ENCODE data around the gene MAP6. TPM values are rescaled to one million over a fixed set of nuclear protein-coding genes. Genes with fewer than 3 reads are reported as not detected.

MAP6 gene
- total and polyA plus RNA-seq, 10 of the 15 experiments (the other 5 are each of a cell fraction or from before 2014, with no cell fraction given), result 0.06 to 0.19 (median 0.11) TPM; not detected in 5

- TF ChIP-seq ZBTB11 (CRISPR knock-in tag; IDR thresholded peaks at IDR 0.05) (no peak), ZSCAN29 (IDR thresholded peaks at IDR 0.05) (no peak), PAX8 (IDR thresholded peaks at IDR 0.05) (no peak), PAX5 (IDR thresholded peaks at IDR 0.05; ENCODE audit: borderline replicate concordance, low read depth, low read length) (no peak), CBX3 (IDR thresholded peaks at IDR 0.05; ENCODE audit: borderline replicate concordance, low read depth) (no peak), HDGF (IDR thresholded peaks at IDR 0.05) (no peak)
- TF ChIP-seq, protein P1, sequence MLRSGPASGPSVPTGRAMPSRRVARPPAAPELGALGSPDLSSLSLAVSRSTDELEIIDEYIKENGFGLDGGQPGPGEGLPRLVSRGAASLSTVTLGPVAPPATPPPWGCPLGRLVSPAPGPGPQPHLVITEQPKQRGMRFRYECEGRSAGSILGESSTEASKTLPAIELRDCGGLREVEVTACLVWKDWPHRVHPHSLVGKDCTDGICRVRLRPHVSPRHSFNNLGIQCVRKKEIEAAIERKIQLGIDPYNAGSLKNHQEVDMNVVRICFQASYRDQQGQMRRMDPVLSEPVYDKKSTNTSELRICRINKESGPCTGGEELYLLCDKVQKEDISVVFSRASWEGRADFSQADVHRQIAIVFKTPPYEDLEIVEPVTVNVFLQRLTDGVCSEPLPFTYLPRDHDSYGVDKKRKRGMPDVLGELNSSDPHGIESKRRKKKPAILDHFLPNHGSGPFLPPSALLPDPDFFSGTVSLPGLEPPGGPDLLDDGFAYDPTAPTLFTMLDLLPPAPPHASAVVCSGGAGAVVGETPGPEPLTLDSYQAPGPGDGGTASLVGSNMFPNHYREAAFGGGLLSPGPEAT (IDR thresholded peaks at IDR 0.05; ENCODE audit: low read depth), result no peak
Measured at GRCh38 chr11:75652936-75653335, 15.9 kb downstream of the MAP6 start (continued).

- in situ Hi-C loops (cut with MboI) (no loop called here), intact Hi-C loops (cut with micrococcal nuclease; ENCODE audit: unreplicated experiment) (no loop called here)
- BruUV-seq (replicated peaks), result no TSS peak
- Histone ChIP-seq H3K36me3 (ENCODE audit: control insufficient read depth in 2 of 2, insufficient read depth in 2 of 2, low read length in 1 of 2) (no peaks in the 10 kb centered on the region), H3K27ac (ENCODE audit: control insufficient read depth, insufficient read depth) (no peak overlapping the region), H3K4me1 (ENCODE audit: control insufficient read depth, insufficient read depth, low read length) (peaks cover 15% of the 10 kb centered on the region), H2AFZ (ENCODE audit: control insufficient read depth, low read depth, low read length) (no peak overlapping the region), H3K4me3 (no peak overlapping the region), H4K20me1 (ENCODE audit: control insufficient read depth, insufficient read depth) (no peaks in the 10 kb centered on the region), H3K9ac (ENCODE audit: control insufficient read depth, insufficient read depth, low read length) (no peak overlapping the region), H3K27me3 (replicated peaks in 1 of 2; ENCODE audit: control insufficient read depth in 2 of 2, insufficient read depth in 2 of 2, low read length in 1 of 2) (no peaks in the 10 kb centered on the region), H3K79me2 (ENCODE audit: control insufficient read depth, insufficient read depth, low read length) (no peaks in the 10 kb centered on the region), H3K9me3 (replicated peaks; ENCODE audit: control insufficient read depth, insufficient read depth, low read length) (no peaks in the 10 kb centered on the region), H3K4me2 (ENCODE audit: control insufficient read depth, insufficient read depth) (no peak overlapping the region)
- 48% methylated on average over 4 of the region's 4 CpGs for WGBS (ENCODE audit: insufficient coverage, insufficient replicate concordance, low lambda C conversion rate, missing lambda C conversion rate)
- CTCF ChIA-PET, result no interaction called here
- FAIRE-seq, result no peak
- RAD21 ChIA-PET (ENCODE audit: unreplicated experiment), result no interaction called here
- no peak for ATAC-seq
- POLR2A ChIA-PET, result interaction anchor here (0.6 kb wide), 3 partner anchors 167 to 479 kb away, joined by 3 to 6 read pairs (median 4); no protein-coding TSS in a partner anchor
- DNase-seq (ENCODE audit: low read depth, low spot score), result no peak
- SMC1A ChIA-PET (ENCODE audit: uncharacterized antibody, unreplicated experiment), result interaction anchor here (1.1 to 1.4 kb wide), 3 partner anchors 9 to 97 kb away, joined by 3 to 4 read pairs (median 4); no protein-coding TSS in a partner anchor
- no peak for TF ChIP-seq RCOR1 (conservative IDR thresholded peaks at IDR 0.05; ENCODE audit: low read depth, low read length)
- TF ChIP-seq FOXM1 (IDR thresholded peaks at IDR 0.05; ENCODE audit: low read depth, low read length), result no peak
- TF ChIP-seq, protein P2, sequence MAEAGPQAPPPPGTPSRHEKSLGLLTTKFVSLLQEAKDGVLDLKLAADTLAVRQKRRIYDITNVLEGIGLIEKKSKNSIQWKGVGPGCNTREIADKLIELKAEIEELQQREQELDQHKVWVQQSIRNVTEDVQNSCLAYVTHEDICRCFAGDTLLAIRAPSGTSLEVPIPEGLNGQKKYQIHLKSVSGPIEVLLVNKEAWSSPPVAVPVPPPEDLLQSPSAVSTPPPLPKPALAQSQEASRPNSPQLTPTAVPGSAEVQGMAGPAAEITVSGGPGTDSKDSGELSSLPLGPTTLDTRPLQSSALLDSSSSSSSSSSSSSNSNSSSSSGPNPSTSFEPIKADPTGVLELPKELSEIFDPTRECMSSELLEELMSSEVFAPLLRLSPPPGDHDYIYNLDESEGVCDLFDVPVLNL (IDR thresholded peaks at IDR 0.05; ENCODE audit: low read depth, low read length), result no peak
- no peak for TF ChIP-seq NRF1 (conservative IDR thresholded peaks at IDR 0.05; ENCODE audit: low read depth, low read length)
- TF ChIP-seq SP1 (IDR thresholded peaks at IDR 0.05; ENCODE audit: low read depth, low read length), result no peak
- no peak for TF ChIP-seq ZNF217 (IDR thresholded peaks at IDR 0.05)
- no peak for TF ChIP-seq RELA (IDR thresholded peaks at IDR 0.05; ENCODE audit: borderline replicate concordance, partially characterized antibody)
- no peak for TF ChIP-seq SMC3 (IDR thresholded peaks at IDR 0.05; ENCODE audit: borderline replicate concordance, low read length)
- TF ChIP-seq ASH2L (IDR thresholded peaks at IDR 0.05; ENCODE audit: borderline replicate concordance, low read depth), result no peak
Measured at GRCh38 chr11:75651218-75651617, 17.6 kb downstream of the MAP6 start.

Data from GM12878 (cell line).